Uterus (tissue), 2 donors: ENCODE measurements around the gene AAGAB.

Experiments
- POLR2A ChIP-seq, 2 donors: fragments of 450-650 bp; IDR thresholded peaks; one replicate each; pipeline ENCODE4 v1.6.1; 2016; ENCODE audit warnings: antibody characterized with exemption in 2 of 2, mild to moderate bottlenecking in 1 of 2, moderate library complexity in 1 of 2
- TF ChIP-seq, protein P1 (sequence below), 4 experiments: fragments of 200-600 bp in 2 of 4; fragments of 450-650 bp in 2 of 4; sonication (generic) in 2 of 4; IDR thresholded peaks; one replicate each; pipeline ENCODE4 v1.5.1; 2016 to 2019; ENCODE audit warnings: antibody characterized with exemption in 4 of 4, mild to moderate bottlenecking in 2 of 4, moderate library complexity in 1 of 4

DNA sequence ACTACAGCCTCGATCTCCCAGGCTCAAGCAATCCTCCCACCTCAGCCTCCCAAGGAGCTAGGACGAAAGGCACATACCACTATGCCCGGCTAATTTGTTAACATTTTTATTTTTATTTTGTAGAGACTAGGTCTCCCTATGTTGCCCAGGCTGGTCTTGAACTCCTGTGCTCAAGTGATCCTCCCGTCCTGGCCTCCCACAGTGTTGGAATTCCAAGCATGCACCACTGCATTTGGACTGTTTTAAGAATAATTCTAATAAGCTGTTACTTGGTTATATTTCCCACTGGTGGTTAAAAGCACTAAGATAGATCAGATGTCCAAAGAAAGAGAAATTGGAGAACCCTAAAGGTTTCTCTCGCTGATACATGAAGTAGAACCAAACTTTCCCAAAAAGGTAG is 3.1 kb downstream of the AAGAB start:
- TF ChIP-seq, protein P1, sequence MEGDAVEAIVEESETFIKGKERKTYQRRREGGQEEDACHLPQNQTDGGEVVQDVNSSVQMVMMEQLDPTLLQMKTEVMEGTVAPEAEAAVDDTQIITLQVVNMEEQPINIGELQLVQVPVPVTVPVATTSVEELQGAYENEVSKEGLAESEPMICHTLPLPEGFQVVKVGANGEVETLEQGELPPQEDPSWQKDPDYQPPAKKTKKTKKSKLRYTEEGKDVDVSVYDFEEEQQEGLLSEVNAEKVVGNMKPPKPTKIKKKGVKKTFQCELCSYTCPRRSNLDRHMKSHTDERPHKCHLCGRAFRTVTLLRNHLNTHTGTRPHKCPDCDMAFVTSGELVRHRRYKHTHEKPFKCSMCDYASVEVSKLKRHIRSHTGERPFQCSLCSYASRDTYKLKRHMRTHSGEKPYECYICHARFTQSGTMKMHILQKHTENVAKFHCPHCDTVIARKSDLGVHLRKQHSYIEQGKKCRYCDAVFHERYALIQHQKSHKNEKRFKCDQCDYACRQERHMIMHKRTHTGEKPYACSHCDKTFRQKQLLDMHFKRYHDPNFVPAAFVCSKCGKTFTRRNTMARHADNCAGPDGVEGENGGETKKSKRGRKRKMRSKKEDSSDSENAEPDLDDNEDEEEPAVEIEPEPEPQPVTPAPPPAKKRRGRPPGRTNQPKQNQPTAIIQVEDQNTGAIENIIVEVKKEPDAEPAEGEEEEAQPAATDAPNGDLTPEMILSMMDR (IDR thresholded peaks at IDR 0.05), result no peak
- TF ChIP-seq POLR2A (IDR thresholded peaks at IDR 0.05), result no peak
